Measurements from ENCODE around the gene MRPS23. TPM values are rescaled to one million over a fixed set of nuclear protein-coding genes. Genes with fewer than 3 reads are reported as not detected.
A peak's percentile ranks its signal among the peaks of the same experiment; 100 is the strongest.

MRPS23 gene
- total RNA-seq, 1 experiment from 2014 or later: 97.5 TPM

DNA sequence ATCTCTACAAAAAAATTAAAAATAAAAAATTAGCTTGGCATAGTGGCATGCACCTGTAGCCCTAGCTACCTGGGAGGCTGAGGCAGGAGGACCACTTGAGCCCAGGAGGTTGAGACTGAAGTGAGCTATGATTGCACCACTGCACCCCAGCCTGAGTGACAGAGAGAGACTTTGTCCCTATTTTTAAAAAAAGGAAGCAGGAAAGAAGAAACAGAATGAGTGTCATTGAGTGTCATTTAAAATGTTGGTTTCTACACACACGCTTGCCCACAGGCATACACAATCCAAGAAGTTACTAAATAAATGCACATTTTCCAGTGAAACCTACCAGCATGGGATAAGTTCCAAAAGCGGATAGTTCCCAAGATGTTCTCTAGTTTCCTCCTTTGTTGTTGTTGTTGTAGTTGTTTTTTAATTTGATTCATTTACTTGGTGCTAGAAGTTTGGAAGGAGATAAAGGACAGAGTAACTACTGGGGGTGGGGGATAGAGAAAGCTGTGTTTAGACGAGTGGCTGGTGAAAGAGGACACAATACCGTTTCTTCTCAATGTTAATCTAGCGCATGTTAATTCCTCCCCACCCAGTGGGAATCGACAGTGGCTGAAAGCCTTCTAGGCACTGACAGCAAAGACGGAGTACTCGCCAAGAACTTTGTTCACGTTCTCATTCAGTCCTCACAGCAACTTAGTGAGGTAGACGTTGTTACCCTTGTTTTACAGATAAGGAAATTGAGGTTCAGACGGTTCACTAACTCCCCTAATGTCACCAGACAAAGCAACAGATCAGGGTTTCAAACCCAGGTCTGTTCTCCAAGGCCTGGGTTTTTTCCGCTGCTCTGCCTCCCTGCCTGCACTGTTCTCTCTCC, 17.3 kb downstream of the MRPS23 start:
- H3K9ac ChIP-seq (ENCODE audit: low read length): no peak overlapping the region
- ATAC-seq: no peak

DNA sequence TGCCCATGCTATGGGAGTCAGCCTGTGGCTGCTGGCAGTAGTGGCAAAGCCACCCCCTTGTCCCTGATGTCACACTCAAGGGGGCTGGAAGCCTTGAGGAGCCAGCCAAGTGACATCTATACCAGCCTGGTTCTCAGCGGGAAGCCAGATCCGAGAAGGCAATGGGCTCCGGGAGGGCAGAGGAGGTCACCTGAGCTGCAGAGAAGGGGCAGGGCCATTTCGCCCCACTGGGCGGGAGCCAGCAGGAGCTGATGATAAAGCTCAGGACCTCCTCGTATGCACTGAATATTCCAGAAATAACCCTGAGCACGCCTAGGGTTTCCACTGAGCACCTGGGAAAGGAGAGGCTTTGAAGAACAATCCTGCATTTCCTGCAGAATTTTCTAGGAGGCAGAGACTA, 19.0 kb downstream of the MRPS23 start:
- Histone ChIP-seq H3F3A (ENCODE audit: low read length, unreplicated experiment) (peaks cover 5% of the 10 kb centered on the region), H3K27me3 (ENCODE audit: low read length) (no peaks in the 10 kb centered on the region), H2AFZ (ENCODE audit: low read length) (no peak overlapping the region), H3K4me1 (ENCODE audit: insufficient read depth, low read length) (peaks cover 27% of the 10 kb centered on the region), H3K4me2 (ENCODE audit: low read length) (no peak overlapping the region), H3K4me3 (ENCODE audit: low read length) (no peak overlapping the region), H4K20me1 (ENCODE audit: low read length) (no peaks in the 10 kb centered on the region), H3K9ac (ENCODE audit: low read length) (no peak overlapping the region), H3K79me2 (ENCODE audit: low read length) (no peaks in the 10 kb centered on the region), H3K9me3 (ENCODE audit: low read length) (no peaks in the 10 kb centered on the region), H3K9me2 (replicated peaks; ENCODE audit: low read length) (no peaks in the 10 kb centered on the region), H3K36me3 (ENCODE audit: low read depth, low read length) (no peaks in the 10 kb centered on the region), H3K27ac (ENCODE audit: low read length) (no peak overlapping the region)
- intact Hi-C loops (cut with micrococcal nuclease): loop anchor here (5.0 kb wide), 1 partner anchor 84 kb away; the partner anchor contains the start of gene CCDC182
- no TSS peak for BruUV-seq (replicated peaks)
- CTCF ChIA-PET: no interaction called here
- no peak for ATAC-seq
- TF ChIP-seq, protein P1, sequence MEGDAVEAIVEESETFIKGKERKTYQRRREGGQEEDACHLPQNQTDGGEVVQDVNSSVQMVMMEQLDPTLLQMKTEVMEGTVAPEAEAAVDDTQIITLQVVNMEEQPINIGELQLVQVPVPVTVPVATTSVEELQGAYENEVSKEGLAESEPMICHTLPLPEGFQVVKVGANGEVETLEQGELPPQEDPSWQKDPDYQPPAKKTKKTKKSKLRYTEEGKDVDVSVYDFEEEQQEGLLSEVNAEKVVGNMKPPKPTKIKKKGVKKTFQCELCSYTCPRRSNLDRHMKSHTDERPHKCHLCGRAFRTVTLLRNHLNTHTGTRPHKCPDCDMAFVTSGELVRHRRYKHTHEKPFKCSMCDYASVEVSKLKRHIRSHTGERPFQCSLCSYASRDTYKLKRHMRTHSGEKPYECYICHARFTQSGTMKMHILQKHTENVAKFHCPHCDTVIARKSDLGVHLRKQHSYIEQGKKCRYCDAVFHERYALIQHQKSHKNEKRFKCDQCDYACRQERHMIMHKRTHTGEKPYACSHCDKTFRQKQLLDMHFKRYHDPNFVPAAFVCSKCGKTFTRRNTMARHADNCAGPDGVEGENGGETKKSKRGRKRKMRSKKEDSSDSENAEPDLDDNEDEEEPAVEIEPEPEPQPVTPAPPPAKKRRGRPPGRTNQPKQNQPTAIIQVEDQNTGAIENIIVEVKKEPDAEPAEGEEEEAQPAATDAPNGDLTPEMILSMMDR (conservative IDR thresholded peaks at IDR 0.05; ENCODE audit: low read depth, low read length): no peak
- TF ChIP-seq EZH2 (IDR thresholded peaks at IDR 0.05; ENCODE audit: low read length, unreplicated experiment): no peak
- TF ChIP-seq EZH2phosphoT487 (IDR thresholded peaks at IDR 0.05; ENCODE audit: borderline replicate concordance, low read length): no peak
- DNase-seq: no peak
- POLR2A ChIA-PET (ENCODE audit: unreplicated experiment): no interaction called here

More for the DNA sequence above, 17.3 kb downstream of the MRPS23 start:
- no peak for TF ChIP-seq EZH2 (IDR thresholded peaks at IDR 0.05; ENCODE audit: low read length, unreplicated experiment)
- TF ChIP-seq, protein P1 (conservative IDR thresholded peaks at IDR 0.05; ENCODE audit: low read depth, low read length): no peak
- no peak for TF ChIP-seq EZH2phosphoT487 (IDR thresholded peaks at IDR 0.05; ENCODE audit: borderline replicate concordance, low read length)
- Histone ChIP-seq H3K4me2 (ENCODE audit: low read length) (peak overlapping the region; percentile 48; the same call in 1 of the 2 replicates), H2AFZ (ENCODE audit: low read length) (peak overlapping the region; percentile 48), H3K27me3 (ENCODE audit: low read length) (no peaks in the 10 kb centered on the region), H3K4me1 (ENCODE audit: insufficient read depth, low read length) (peaks cover 27% of the 10 kb centered on the region), H3K79me2 (ENCODE audit: low read length) (no peaks in the 10 kb centered on the region), H3K9me2 (replicated peaks; ENCODE audit: low read length) (no peaks in the 10 kb centered on the region), H3F3A (ENCODE audit: low read length, unreplicated experiment) (peaks cover 5% of the 10 kb centered on the region), H3K27ac (ENCODE audit: low read length) (no peak overlapping the region), H4K20me1 (ENCODE audit: low read length) (no peaks in the 10 kb centered on the region), H3K9me3 (ENCODE audit: low read length) (no peaks in the 10 kb centered on the region), H3K36me3 (ENCODE audit: low read depth, low read length) (peaks cover 4% of the 10 kb centered on the region; the same call in 1 of the 2 replicates), H3K4me3 (ENCODE audit: low read length) (no peak overlapping the region)
- BruUV-seq (replicated peaks): no TSS peak
- no peak for DNase-seq
- ChIA-PET CTCF (interaction anchor here (0.5 to 1.5 kb wide), 5 partner anchors 85 to 590 kb away, joined by 3 to 18 read pairs (median 6); no protein-coding TSS in a partner anchor), POLR2A (ENCODE audit: unreplicated experiment) (interaction anchor here (0.5 kb wide), 1 partner anchor 251 kb away, joined by 5 read pairs; the partner anchor contains the start of gene DYNLL2)
- intact Hi-C loops (cut with micrococcal nuclease): loop anchor here (1.0 to 5.0 kb wide), 3 partner anchors 85 to 702 kb away; partner anchors contain the start of gene CCDC182
